ENCODE data around the gene MACROD2. TPM values are rescaled to one million over a fixed set of nuclear protein-coding genes. Genes with fewer than 3 reads are reported as not detected.

Gene MACROD2
- total RNA-seq, 1 experiment from 2014 or later = 1.6 TPM

DNA sequence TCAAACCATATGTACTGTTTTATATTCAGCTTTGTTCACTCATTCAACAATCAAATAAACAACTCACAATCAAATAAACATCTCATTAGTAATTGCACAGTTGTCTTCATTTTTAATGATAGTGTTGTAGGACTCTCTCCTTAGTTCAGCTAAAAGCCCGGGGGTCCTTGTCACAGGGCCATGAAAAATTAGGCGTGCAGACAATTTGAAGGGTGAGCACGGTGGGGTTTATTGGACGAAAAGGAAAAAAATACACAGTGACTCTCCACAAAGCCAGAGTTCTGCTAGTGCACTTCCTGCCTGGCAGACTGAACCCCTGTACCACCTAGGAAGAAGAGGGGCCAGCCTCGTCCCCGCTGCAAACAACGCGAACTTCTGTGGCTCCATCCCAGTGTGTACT, 599.7 kb downstream of the MACROD2 start:
- Histone ChIP-seq H2BK120ac (ENCODE audit: low read depth, low read length, poor library complexity, severe bottlenecking) (no peak overlapping the region), H3K9me3 (ENCODE audit: control insufficient read depth, low read depth, low read length) (no peaks in the 10 kb centered on the region), H3K79me1 (ENCODE audit: insufficient read depth, low read depth, low read length, poor library complexity, severe bottlenecking) (no peaks in the 10 kb centered on the region), H3T11ph (ENCODE audit: low read length) (no peak overlapping the region), H3K9ac (ENCODE audit: extremely low read depth, insufficient read length, low read length) (no peak overlapping the region), H3K18ac (ENCODE audit: insufficient read length, low read depth, low read length) (no peak overlapping the region), H2BK20ac (ENCODE audit: low read depth, low read length, poor library complexity, severe bottlenecking) (no peak overlapping the region), H3K79me2 (ENCODE audit: insufficient read depth, low read length) (no peaks in the 10 kb centered on the region), H3K27ac (ENCODE audit: insufficient read length, low read depth, low read length) (no peak overlapping the region), H3K56ac (ENCODE audit: insufficient read length, low read depth, low read length) (no peak overlapping the region), H3K23me2 (ENCODE audit: insufficient read length, low read depth, low read length, poor library complexity, severe bottlenecking) (no peaks in the 10 kb centered on the region), H2AK5ac (ENCODE audit: insufficient read length, low read length) (no peak overlapping the region), H3K27me3 (ENCODE audit: insufficient read depth, low read length) (no peaks in the 10 kb centered on the region), H3K4ac (ENCODE audit: low read depth, low read length) (no peak overlapping the region), H2BK5ac (ENCODE audit: insufficient read length, low read length) (no peak overlapping the region), H3K14ac (ENCODE audit: insufficient read depth, low read length) (no peak overlapping the region), H4K8ac (replicated peaks; ENCODE audit: insufficient read length, low read depth, low read length) (no peak overlapping the region), H2AFZ (ENCODE audit: low read length) (no peak overlapping the region), H4K20me1 (ENCODE audit: control insufficient read depth, insufficient read depth, insufficient read length) (no peaks in the 10 kb centered on the region), H3K4me1 (ENCODE audit: insufficient read depth, low read length) (no peaks in the 10 kb centered on the region), H2BK12ac (ENCODE audit: insufficient read length, low read depth, low read length) (no peak overlapping the region), H2BK15ac (ENCODE audit: low read depth, low read length) (no peak overlapping the region), H3K4me2 (ENCODE audit: insufficient read depth, insufficient read length, low read length) (no peak overlapping the region), H4K5ac (ENCODE audit: insufficient read length, low read depth, low read length) (no peak overlapping the region), H3K23ac (ENCODE audit: insufficient read length, low read depth, low read length) (no peak overlapping the region), H4K91ac (ENCODE audit: insufficient read length, low read depth, low read length) (no peak overlapping the region)
- DNase-seq = no peak
- no peaks in the 10 kb centered on the region for H3K36me3 Mint-ChIP-seq (ENCODE audit: insufficient read depth in 1 of 3, low read depth in 3 of 3)
- no peak overlapping the region for H3K4me3 Mint-ChIP-seq
- peaks cover 5 to 7% of the 10 kb centered on the region in 2 experiments; a peak in 3 of 4 replicates for H3K4me1 Mint-ChIP-seq
- H3K9me3 Mint-ChIP-seq = no peaks in the 10 kb centered on the region; a peak in 1 of 5 replicates
- WGBS (ENCODE audit: extremely low coverage, insufficient read length, low lambda C conversion rate) = no CpG with 5 or more reads among the region's 8 CpGs
- TF ChIP-seq CTCF (conservative IDR thresholded peaks at IDR 0.05) = no peak
- no peaks in the 10 kb centered on the region for H3K27me3 Mint-ChIP-seq (ENCODE audit: low read depth)
- no peak overlapping the region; a peak in 1 of 7 replicates for H3K27ac Mint-ChIP-seq

All from H9 (cell line).